Measurements from ENCODE around the gene HIGD2A.

DNA sequence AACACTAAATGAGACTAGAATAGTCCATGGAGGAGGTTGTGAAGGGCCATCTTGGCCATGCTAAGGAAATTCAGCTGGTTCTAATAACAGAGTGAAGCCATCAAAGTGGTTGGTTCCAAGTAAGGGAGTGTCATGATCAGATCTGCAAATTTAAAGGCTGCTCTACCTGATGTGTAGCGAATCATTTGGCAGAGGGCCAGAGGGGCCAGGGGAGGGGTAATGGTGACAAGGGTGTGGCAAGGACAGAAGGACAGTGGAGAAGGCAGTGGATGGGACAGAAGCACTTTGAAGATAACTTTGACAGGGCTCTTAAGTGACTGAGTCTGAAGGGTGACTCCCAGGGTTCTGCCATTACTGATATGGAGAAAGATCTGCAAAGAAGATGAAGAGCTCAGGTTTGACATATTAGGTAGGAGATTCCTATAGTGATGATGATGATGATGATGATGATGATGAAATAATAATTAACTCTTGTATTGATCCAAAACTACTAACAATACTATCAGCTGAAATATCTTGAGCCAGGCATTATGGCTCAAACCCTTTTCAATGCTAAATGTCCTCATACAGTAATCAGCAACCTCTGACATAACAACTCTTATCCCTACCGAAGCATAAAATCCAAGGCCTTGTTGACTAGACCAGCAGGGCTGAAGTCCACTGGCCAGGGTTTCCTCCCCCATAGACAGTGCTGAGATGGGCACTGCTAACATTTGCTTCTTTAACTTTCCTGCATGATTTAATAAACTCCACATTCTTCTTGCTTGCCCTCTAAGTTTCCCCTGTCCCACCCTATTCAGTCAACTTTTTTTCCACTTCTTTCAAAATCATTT, 47.0 kb upstream of the HIGD2A start:
- no peak for TF ChIP-seq EZH2 (IDR thresholded peaks at IDR 0.05; ENCODE audit: low read depth)
- TF ChIP-seq, protein P1, sequence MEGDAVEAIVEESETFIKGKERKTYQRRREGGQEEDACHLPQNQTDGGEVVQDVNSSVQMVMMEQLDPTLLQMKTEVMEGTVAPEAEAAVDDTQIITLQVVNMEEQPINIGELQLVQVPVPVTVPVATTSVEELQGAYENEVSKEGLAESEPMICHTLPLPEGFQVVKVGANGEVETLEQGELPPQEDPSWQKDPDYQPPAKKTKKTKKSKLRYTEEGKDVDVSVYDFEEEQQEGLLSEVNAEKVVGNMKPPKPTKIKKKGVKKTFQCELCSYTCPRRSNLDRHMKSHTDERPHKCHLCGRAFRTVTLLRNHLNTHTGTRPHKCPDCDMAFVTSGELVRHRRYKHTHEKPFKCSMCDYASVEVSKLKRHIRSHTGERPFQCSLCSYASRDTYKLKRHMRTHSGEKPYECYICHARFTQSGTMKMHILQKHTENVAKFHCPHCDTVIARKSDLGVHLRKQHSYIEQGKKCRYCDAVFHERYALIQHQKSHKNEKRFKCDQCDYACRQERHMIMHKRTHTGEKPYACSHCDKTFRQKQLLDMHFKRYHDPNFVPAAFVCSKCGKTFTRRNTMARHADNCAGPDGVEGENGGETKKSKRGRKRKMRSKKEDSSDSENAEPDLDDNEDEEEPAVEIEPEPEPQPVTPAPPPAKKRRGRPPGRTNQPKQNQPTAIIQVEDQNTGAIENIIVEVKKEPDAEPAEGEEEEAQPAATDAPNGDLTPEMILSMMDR (conservative IDR thresholded peaks at IDR 0.05), result no peak
